ENCODE results near the gene STK32C. TPM values are rescaled to one million over a fixed set of nuclear protein-coding genes. Genes with fewer than 3 reads are reported as not detected.

Gene STK32C
- total RNA-seq, 3 donors from 2014 or later: 5.6 to 12.8 (median 11.7) TPM

GRCh38 chr10:132200344-132201110 lies 107.2 kb downstream of the STK32C start:
- Histone ChIP-seq H3K27ac (no peak overlapping the region), H3K36me3 (no peaks in the 10 kb centered on the region), H3K4me1 (no peaks in the 10 kb centered on the region), H3K9me3 (no peaks in the 10 kb centered on the region), H3K27me3 (peaks cover 0 to 2% of the 10 kb centered on the region in 2 donors), H3K4me3 (no peak overlapping the region)
- no peak for DNase-seq (ENCODE audit: low spot score in 2 of 2)
- no peak for TF ChIP-seq POLR2A (IDR thresholded peaks at IDR 0.05)
- no peak for TF ChIP-seq POLR2AphosphoS5 (IDR thresholded peaks at IDR 0.05)
- no peak for TF ChIP-seq CTCF (IDR thresholded peaks at IDR 0.05)
- intact Hi-C loops (cut with DNase I; ENCODE audit: low total_unique reads): no loop called here

GRCh38 chr10:132199854-132200311 lies 107.9 kb downstream of the STK32C start:
- intact Hi-C loops (cut with DNase I; ENCODE audit: low total_unique reads): no loop called here
- DNase-seq (ENCODE audit: low spot score in 2 of 2): no peak
- H3K27ac ChIP-seq: no peak overlapping the region
- no peaks in the 10 kb centered on the region for H3K9me3 ChIP-seq
- H3K27me3 ChIP-seq: peaks cover 0 to 2% of the 10 kb centered on the region in 2 donors
- no peak for TF ChIP-seq POLR2A (IDR thresholded peaks at IDR 0.05)
- no peak for TF ChIP-seq CTCF (IDR thresholded peaks at IDR 0.05)
- TF ChIP-seq POLR2AphosphoS5 (IDR thresholded peaks at IDR 0.05): no peak
- no peaks in the 10 kb centered on the region for H3K4me1 ChIP-seq
- no peak overlapping the region for H3K4me3 ChIP-seq
- no peaks in the 10 kb centered on the region for H3K36me3 ChIP-seq

GRCh38 chr10:132199268-132199853 lies 108.4 kb downstream of the STK32C start:
- Histone ChIP-seq H3K27ac (no peak overlapping the region), H3K27me3 (peaks cover 0 to 2% of the 10 kb centered on the region in 2 donors), H3K36me3 (no peaks in the 10 kb centered on the region), H3K4me1 (no peaks in the 10 kb centered on the region), H3K4me3 (no peak overlapping the region), H3K9me3 (no peaks in the 10 kb centered on the region)
- DNase-seq (ENCODE audit: low spot score in 2 of 2): no peak
- intact Hi-C loops (cut with DNase I; ENCODE audit: low total_unique reads): no loop called here
- TF ChIP-seq POLR2AphosphoS5 (IDR thresholded peaks at IDR 0.05): no peak
- no peak for TF ChIP-seq CTCF (IDR thresholded peaks at IDR 0.05)
- TF ChIP-seq POLR2A (IDR thresholded peaks at IDR 0.05): no peak

- DNase-seq (ENCODE audit: low spot score in 2 of 2): no peak
- intact Hi-C loops (cut with DNase I; ENCODE audit: low total_unique reads): no loop called here
- Histone ChIP-seq H3K36me3 (no peaks in the 10 kb centered on the region), H3K27ac (no peak overlapping the region), H3K4me3 (no peak overlapping the region), H3K4me1 (no peaks in the 10 kb centered on the region), H3K27me3 (peaks cover 0 to 2% of the 10 kb centered on the region in 2 donors), H3K9me3 (no peaks in the 10 kb centered on the region)
- TF ChIP-seq POLR2AphosphoS5 (IDR thresholded peaks at IDR 0.05): no peak
- no peak for TF ChIP-seq POLR2A (IDR thresholded peaks at IDR 0.05)
- TF ChIP-seq CTCF (IDR thresholded peaks at IDR 0.05): no peak
Observed at GRCh38 chr10:132198381-132199181, 109.2 kb downstream of the STK32C start.

- Histone ChIP-seq H3K4me1 (no peaks in the 10 kb centered on the region), H3K36me3 (no peaks in the 10 kb centered on the region), H3K4me3 (no peak overlapping the region), H3K27ac (no peak overlapping the region), H3K9me3 (no peaks in the 10 kb centered on the region), H3K27me3 (peaks cover 0 to 2% of the 10 kb centered on the region in 2 donors)
- no peak for TF ChIP-seq POLR2A (IDR thresholded peaks at IDR 0.05)
- TF ChIP-seq CTCF (IDR thresholded peaks at IDR 0.05): no peak
- no peak for TF ChIP-seq POLR2AphosphoS5 (IDR thresholded peaks at IDR 0.05)
- no peak for DNase-seq (ENCODE audit: low spot score in 2 of 2)
- intact Hi-C loops (cut with DNase I; ENCODE audit: low total_unique reads): no loop called here
Observed at GRCh38 chr10:132198068-132198370, 109.7 kb downstream of the STK32C start.

All from breast epithelium (tissue), 4 donors.